Transverse colon (tissue), 4 donors: Measurements from ENCODE around the gene KRT8.

Experiments used
- CTCF ChIP-seq, 5 experiments: fragments of 200-600 bp in 3 of 5; fragments of 450-650 bp in 2 of 5; sonication (generic) in 3 of 5; IDR thresholded peaks; 1 replicate in 2 of 5; 2 replicates in 3 of 5; pipeline ENCODE4 v1.5.1; 2016 to 2017; ENCODE audit warnings: antibody characterized with exemption in 5 of 5, inconsistent platforms in 3 of 5, mild to moderate bottlenecking in 2 of 5, moderate library complexity in 1 of 5
- POLR2AphosphoS5 ChIP-seq, 3 donors: sonication (generic); formaldehyde crosslinking; IDR thresholded peaks; one replicate each; pipeline ENCODE4 v1.6.1; 2016; ENCODE audit warnings: antibody characterized with exemption in 3 of 3

- TF ChIP-seq CTCF (IDR thresholded peaks at IDR 0.05) (no peak), POLR2AphosphoS5 (IDR thresholded peaks at IDR 0.05) (no peak)
Measured at GRCh38 chr12:52857500-52857899, 47.4 kb downstream of the KRT8 start.
